Muscle layer of colon (tissue), 2 donors: Measurements from ENCODE around the gene DHRS7B.

Source experiments
- H3K27ac ChIP-seq: one replicate; pipeline ENCODE4 v1.7.0; 2013; ENCODE audit warnings: low read depth, mild to moderate bottlenecking, low read length, moderate library complexity
- H3K27me3 ChIP-seq, 2 donors: one replicate each; pipeline ENCODE4 v1.7.0; 2013; ENCODE audit warnings: low read length in 2 of 2, mild to moderate bottlenecking in 2 of 2; ENCODE audit not compliant: insufficient read depth in 2 of 2, control insufficient read depth in 1 of 2
- H3K36me3 ChIP-seq: one replicate; pipeline ENCODE4 v1.7.0; 2013; ENCODE audit warnings: mild to moderate bottlenecking, low read length; ENCODE audit not compliant: insufficient read depth
- H3K4me1 ChIP-seq: one replicate; pipeline ENCODE4 v1.7.0; 2013; ENCODE audit warnings: mild to moderate bottlenecking, low read length; ENCODE audit not compliant: insufficient read depth
- H3K4me3 ChIP-seq, 2 donors: one replicate each; pipeline ENCODE4 v1.7.0; 2013; ENCODE audit warnings: low read length in 2 of 2, low read depth in 1 of 2, mild to moderate bottlenecking in 1 of 2, moderate library complexity in 1 of 2
- H3K9ac ChIP-seq: one replicate; pipeline ENCODE4 v1.7.0; 2013; ENCODE audit warnings: low read length
- H3K9me3 ChIP-seq: one replicate; pipeline ENCODE4 v1.7.0; 2013; ENCODE audit warnings: mild to moderate bottlenecking, low read length
- donor health status: abdominal sarcoma.
- donor health status: Adenocarcinoma of cecum.

Gene DHRS7B

GRCh38 chr17:21162394-21162775 lies 35.6 kb downstream of the DHRS7B start:
- H3K27me3 ChIP-seq, result no peaks in the 10 kb centered on the region
- H3K27ac ChIP-seq, result no peak overlapping the region
- H3K36me3 ChIP-seq, result no peaks in the 10 kb centered on the region
- H3K4me1 ChIP-seq, result peaks cover 27% of the 10 kb centered on the region
- no peak overlapping the region for H3K4me3 ChIP-seq
- no peak overlapping the region for H3K9ac ChIP-seq
- no peaks in the 10 kb centered on the region for H3K9me3 ChIP-seq

DNA sequence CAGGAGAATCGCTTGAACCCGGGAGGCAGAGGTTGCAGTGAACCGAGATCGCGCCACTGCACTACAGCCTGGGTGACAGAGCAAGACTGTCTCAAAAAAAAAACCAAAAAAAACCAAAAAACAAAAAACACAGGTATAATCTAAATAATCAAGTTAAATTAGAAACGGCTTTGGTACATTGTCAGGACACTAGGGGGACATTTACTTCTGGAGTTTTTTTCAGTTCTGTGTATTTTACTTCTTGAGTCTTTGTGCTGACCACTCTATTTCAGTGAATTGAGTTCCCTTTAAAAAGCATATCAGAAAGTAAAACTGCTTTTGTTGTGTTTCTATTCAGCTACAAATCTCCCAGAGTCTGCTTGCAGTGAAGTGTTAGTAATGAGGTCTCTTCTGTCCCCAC lies 36.3 kb downstream of the DHRS7B start:
- H3K4me1 ChIP-seq, result peaks cover 34% of the 10 kb centered on the region
- H3K9ac ChIP-seq, result no peak overlapping the region
- H3K36me3 ChIP-seq, result no peaks in the 10 kb centered on the region
- H3K4me3 ChIP-seq, result no peak overlapping the region
- no peaks in the 10 kb centered on the region for H3K27me3 ChIP-seq
- no peak overlapping the region for H3K27ac ChIP-seq
- H3K9me3 ChIP-seq, result no peaks in the 10 kb centered on the region

DNA sequence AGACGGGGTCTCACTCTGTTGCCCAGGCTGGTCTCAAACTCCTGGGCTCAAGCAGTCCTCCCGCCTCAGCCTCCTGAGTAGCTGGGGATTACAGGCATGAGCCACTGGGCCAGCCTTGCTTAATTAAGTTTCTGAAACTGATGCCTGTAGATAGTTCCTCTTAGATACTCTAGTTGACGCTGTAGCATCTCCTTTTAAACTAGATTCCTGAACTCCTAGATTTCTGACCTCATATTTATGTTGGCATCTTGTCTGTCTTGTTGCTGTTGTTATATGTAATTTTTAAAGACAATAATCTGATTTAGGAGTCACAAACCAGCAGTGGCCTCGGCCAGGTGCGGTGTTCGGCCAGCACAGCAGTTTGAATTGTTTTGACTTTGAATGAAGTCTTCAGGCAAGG lies 37.5 kb downstream of the DHRS7B start:
- H3K27ac ChIP-seq, result no peak overlapping the region
- no peak overlapping the region for H3K4me3 ChIP-seq
- no peaks in the 10 kb centered on the region for H3K27me3 ChIP-seq
- H3K9me3 ChIP-seq, result no peaks in the 10 kb centered on the region
- no peaks in the 10 kb centered on the region for H3K36me3 ChIP-seq
- peaks cover 35% of the 10 kb centered on the region for H3K4me1 ChIP-seq
- no peak overlapping the region for H3K9ac ChIP-seq

DNA sequence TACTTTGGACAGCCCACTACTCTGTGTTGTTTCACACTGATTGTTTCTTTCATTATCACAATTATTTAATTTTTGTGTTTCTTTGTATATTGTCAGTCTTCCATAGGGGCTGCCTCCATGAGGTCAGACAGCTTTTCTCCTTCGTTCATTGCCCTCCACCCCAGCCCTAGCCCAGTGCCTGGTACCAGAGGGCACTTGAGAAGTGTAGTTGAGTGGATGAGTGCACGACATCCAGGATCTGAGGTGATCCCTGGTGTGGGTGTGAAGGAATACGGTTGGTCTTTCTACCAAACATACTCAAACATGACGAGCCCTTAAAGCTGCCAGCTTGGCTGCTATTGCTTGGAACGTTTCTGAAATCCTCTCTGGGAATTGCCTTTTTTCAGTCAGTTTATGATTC lies 37.9 kb downstream of the DHRS7B start:
- Histone ChIP-seq H3K9ac (no peak overlapping the region), H3K9me3 (no peaks in the 10 kb centered on the region), H3K4me1 (peaks cover 36% of the 10 kb centered on the region), H3K4me3 (no peak overlapping the region), H3K27ac (no peak overlapping the region), H3K36me3 (no peaks in the 10 kb centered on the region), H3K27me3 (no peaks in the 10 kb centered on the region)

- Histone ChIP-seq H3K27me3 (no peaks in the 10 kb centered on the region), H3K9me3 (no peaks in the 10 kb centered on the region), H3K36me3 (no peaks in the 10 kb centered on the region), H3K4me1 (peaks cover 48% of the 10 kb centered on the region), H3K9ac (peak overlapping the region; percentile 46), H3K27ac (peak overlapping the region; percentile 19), H3K4me3 (peak overlapping the region in 1 of 2 donors; percentile 24)
Measured at GRCh38 chr17:21165922-21166594, 39.3 kb downstream of the DHRS7B start.

GRCh38 chr17:21166595-21167210 lies 39.9 kb downstream of the DHRS7B start:
- H3K9me3 ChIP-seq, result no peaks in the 10 kb centered on the region
- no peaks in the 10 kb centered on the region for H3K27me3 ChIP-seq
- peaks cover 48% of the 10 kb centered on the region for H3K4me1 ChIP-seq
- H3K36me3 ChIP-seq, result no peaks in the 10 kb centered on the region
- no peak overlapping the region for H3K27ac ChIP-seq
- H3K9ac ChIP-seq, result peak overlapping the region; percentile 46
- peak overlapping the region in 1 of 2 donors; percentile 30 for H3K4me3 ChIP-seq

- Histone ChIP-seq H3K9me3 (no peaks in the 10 kb centered on the region), H3K27me3 (no peaks in the 10 kb centered on the region), H3K4me3 (peak overlapping the region in 1 of 2 donors; percentile 30), H3K36me3 (no peaks in the 10 kb centered on the region), H3K4me1 (peaks cover 48% of the 10 kb centered on the region), H3K9ac (no peak overlapping the region), H3K27ac (no peak overlapping the region)
Measured at GRCh38 chr17:21167303-21167702, 40.5 kb downstream of the DHRS7B start.

DNA sequence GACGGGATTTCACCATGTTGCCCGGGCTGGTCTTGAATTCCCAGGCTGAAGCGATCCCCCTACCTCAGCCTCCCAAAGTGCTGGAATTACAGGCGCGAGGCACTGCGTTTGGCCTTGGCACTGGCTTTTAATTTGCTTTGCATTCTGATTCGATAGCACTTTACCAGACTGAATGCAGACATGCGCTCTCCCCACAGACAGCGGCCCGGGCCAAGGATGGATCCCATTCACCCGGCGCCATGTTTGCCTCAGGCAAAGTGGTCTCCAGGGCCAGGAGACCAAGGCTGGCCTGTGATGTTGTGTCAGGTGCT lies 41.7 kb downstream of the DHRS7B start:
- no peak overlapping the region for H3K27ac ChIP-seq
- no peaks in the 10 kb centered on the region for H3K9me3 ChIP-seq
- H3K9ac ChIP-seq, result no peak overlapping the region
- H3K27me3 ChIP-seq, result no peaks in the 10 kb centered on the region
- peaks cover 11% of the 10 kb centered on the region for H3K36me3 ChIP-seq
- no peak overlapping the region for H3K4me3 ChIP-seq
- H3K4me1 ChIP-seq, result peaks cover 48% of the 10 kb centered on the region

DNA sequence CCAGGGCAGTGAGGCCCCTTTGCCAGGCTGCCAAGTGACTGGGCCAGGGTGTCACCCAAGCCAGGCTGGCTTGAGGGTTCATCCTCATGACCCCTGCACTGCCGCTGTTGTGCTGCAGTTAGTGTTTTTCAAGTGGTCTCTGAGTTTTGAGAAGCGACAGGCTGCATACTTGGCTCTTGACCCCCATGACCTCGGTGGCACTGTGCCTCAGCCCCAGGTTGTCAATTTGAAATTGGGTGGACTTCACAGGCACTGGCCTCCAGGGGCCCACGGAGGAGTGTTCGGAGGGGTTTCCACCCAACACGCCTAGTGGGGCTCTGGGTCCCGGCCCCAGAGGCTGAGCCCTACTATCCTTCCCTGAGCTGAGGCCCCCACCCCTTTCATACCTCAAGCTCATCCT lies 42.7 kb downstream of the DHRS7B start:
- H3K9me3 ChIP-seq, result no peaks in the 10 kb centered on the region
- H3K9ac ChIP-seq, result no peak overlapping the region
- H3K4me1 ChIP-seq, result peaks cover 51% of the 10 kb centered on the region
- peaks cover 21% of the 10 kb centered on the region for H3K36me3 ChIP-seq
- H3K4me3 ChIP-seq, result no peak overlapping the region
- H3K27me3 ChIP-seq, result no peaks in the 10 kb centered on the region
- no peak overlapping the region for H3K27ac ChIP-seq

- no peak overlapping the region for H3K4me3 ChIP-seq
- no peaks in the 10 kb centered on the region for H3K9me3 ChIP-seq
- H3K9ac ChIP-seq, result no peak overlapping the region
- H3K27me3 ChIP-seq, result no peaks in the 10 kb centered on the region
- H3K4me1 ChIP-seq, result peaks cover 50% of the 10 kb centered on the region
- H3K27ac ChIP-seq, result no peak overlapping the region
- H3K36me3 ChIP-seq, result peaks cover 22% of the 10 kb centered on the region
Measured at GRCh38 chr17:21170809-21171208, 44.0 kb downstream of the DHRS7B start.

GRCh38 chr17:21171309-21171922 lies 44.7 kb downstream of the DHRS7B start:
- H3K4me3 ChIP-seq, result no peak overlapping the region
- H3K27ac ChIP-seq, result no peak overlapping the region

More at GRCh38 chr17:21171309-21171922, 44.7 kb downstream of the DHRS7B start:
- Histone ChIP-seq H3K4me1 (peaks cover 44% of the 10 kb centered on the region), H3K36me3 (peaks cover 22% of the 10 kb centered on the region), H3K9me3 (no peaks in the 10 kb centered on the region), H3K27me3 (no peaks in the 10 kb centered on the region), H3K9ac (no peak overlapping the region)
